B cell (primary cell): ENCODE results near the gene CHST2. TPM values are rescaled to one million over a fixed set of nuclear protein-coding genes. Genes with fewer than 3 reads are reported as not detected.

ENCODE experiments used
- ATAC-seq: fragments of 200-7000 bp; cut with Tn5 transposase; one replicate; pipeline ENCODE4 v1.10.0; 2021; ENCODE audit warnings: low read depth, mild to moderate bottlenecking, moderate number of reproducible peaks, moderate library complexity
- CTCF ChIA-PET: fragments of 350-600 bp; sonication (Branson Sonifier 250); formaldehyde crosslinking; loops from one replicate; lab custom pipeline; 2021; ENCODE audit warnings: antibody characterized with exemption, inconsistent platforms; lab: Charles Lee
- POLR2A ChIA-PET: fragments of 350-600 bp; sonication (Branson Sonifier 250); formaldehyde crosslinking; loops from one replicate; lab custom pipeline; 2021; ENCODE audit warnings: antibody characterized with exemption; lab: Charles Lee
- DNase-seq: peaks from one replicate; pipeline ENCODE4 v3.0.0; 2013
- H2AFZ ChIP-seq: 2 replicates; pipeline ENCODE4 v1.6.1; 2012; ENCODE audit warnings: mild to moderate bottlenecking, low read depth, low read length; ENCODE audit not compliant: insufficient read depth, poor library complexity, severe bottlenecking
- H3K27ac ChIP-seq, 2 donors: 1 replicate in 1 of 2; 2 replicates in 1 of 2; pipeline ENCODE4 v1.5.1; 2012 to 2013; ENCODE audit warnings: low read length in 2 of 2, mild to moderate bottlenecking in 2 of 2, moderate library complexity in 1 of 2
- H3K27me3 ChIP-seq, 4 experiments: fragments of 200-600 bp in 1 of 4; sonication (generic) in 1 of 4; replicated peaks in 1 of 4; 1 replicate in 2 of 4; 2 replicates in 2 of 4; pipeline versions ENCODE4 v1.6.1 to v1.7.0; 2013 to 2016; ENCODE audit warnings: low read length in 3 of 4, mild to moderate bottlenecking in 2 of 4, mixed read lengths in 1 of 4, moderate library complexity in 1 of 4; ENCODE audit not compliant: insufficient read depth in 4 of 4, control insufficient read depth in 3 of 4; ENCODE audit errors: control extremely low read depth in 1 of 4
- H3K36me3 ChIP-seq, 2 experiments: replicated peaks in 1 of 2; 1 replicate in 1 of 2; 2 replicates in 1 of 2; pipeline versions ENCODE4 v1.6.1 to v1.7.1; 2013; ENCODE audit warnings: low read length in 1 of 2; ENCODE audit not compliant: insufficient read depth in 2 of 2, control insufficient read depth in 1 of 2; ENCODE audit errors: control extremely low read depth in 1 of 2, extremely low read depth in 1 of 2
- H3K4me1 ChIP-seq, 2 donors: fragments of 200-600 bp in 1 of 2; sonication (generic) in 1 of 2; 1 replicate in 1 of 2; 2 replicates in 1 of 2; pipeline versions ENCODE4 v1.5.1 to v1.6.1; 2013 to 2017; ENCODE audit warnings: low read length in 2 of 2; ENCODE audit not compliant: control insufficient read depth in 2 of 2, insufficient read depth in 2 of 2
- H3K4me2 ChIP-seq: replicated peaks from 2 replicates; pipeline ENCODE3; 2012; ENCODE audit warnings: mild to moderate bottlenecking, low read depth, low read length; ENCODE audit not compliant: poor library complexity, severe bottlenecking
- H3K4me3 ChIP-seq, 5 experiments: fragments of 200-600 bp in 1 of 5; sonication (generic) in 1 of 5; 1 replicate in 3 of 5; 2 replicates in 2 of 5; pipeline versions ENCODE4 v1.5.1 to v1.7.0; 2011 to 2016; ENCODE audit warnings: low read length in 4 of 5, mild to moderate bottlenecking in 4 of 5, low read depth in 2 of 5, control low read depth in 1 of 5, moderate library complexity in 1 of 5; ENCODE audit not compliant: insufficient read depth in 1 of 5; ENCODE audit errors: control extremely low read depth in 1 of 5, extremely low read depth in 1 of 5
- H3K79me2 ChIP-seq: fragments of 200-600 bp; sonication (generic); one replicate; pipeline ENCODE4 v1.6.0; 2016; ENCODE audit warnings: low read length; ENCODE audit not compliant: control insufficient read depth, insufficient read depth
- H3K9ac ChIP-seq: fragments of 200-600 bp; sonication (generic); 2 replicates; pipeline ENCODE4 v1.6.1; 2017; ENCODE audit warnings: mild to moderate bottlenecking, low read length, moderate library complexity
- H3K9me3 ChIP-seq, 3 donors: one replicate each; pipeline versions ENCODE4 v1.6.1 to v1.7.1; 2013; ENCODE audit warnings: low read length in 2 of 3; ENCODE audit not compliant: control insufficient read depth in 2 of 3, insufficient read depth in 1 of 3; ENCODE audit errors: control extremely low read depth in 1 of 3
- H4K20me1 ChIP-seq: 2 replicates; pipeline ENCODE4 v1.6.0; 2012; ENCODE audit warnings: mild to moderate bottlenecking, low read length; ENCODE audit not compliant: insufficient read depth, control insufficient read depth, poor library complexity, severe bottlenecking
- H3K27ac Mint-ChIP-seq: one replicate; pipeline ENCODE4 v1.8.0; 2021; ENCODE audit warnings: mixed read lengths
- H3K27me3 Mint-ChIP-seq: one replicate; pipeline ENCODE4 v1.8.0; 2021; ENCODE audit warnings: mixed read lengths
- H3K4me1 Mint-ChIP-seq: one replicate; pipeline ENCODE4 v1.8.0; 2021; ENCODE audit warnings: mixed read lengths
- H3K4me3 Mint-ChIP-seq: one replicate; pipeline ENCODE4 v1.8.0; 2021; ENCODE audit warnings: mixed read lengths
- H3K9me3 Mint-ChIP-seq: one replicate; pipeline ENCODE4 v1.8.0; 2022; ENCODE audit warnings: mixed read lengths; ENCODE audit not compliant: insufficient read depth
- CTCF ChIP-seq: fragments of 200-600 bp; IDR thresholded peaks from one replicate; pipeline ENCODE4 v1.8.0; 2022; ENCODE audit warnings: antibody characterized with exemption, mild to moderate bottlenecking
- EZH2 ChIP-seq: IDR thresholded peaks from 2 replicates; pipeline ENCODE4 v1.6.1; 2012; ENCODE audit warnings: borderline replicate concordance, low read depth, mild to moderate bottlenecking, moderate library complexity, low read length; ENCODE audit not compliant: insufficient read depth, poor library complexity, severe bottlenecking
- WGBS: methylation state at CpG from one replicate; pipeline ENCODE4 v1.1.5; 2013; ENCODE audit warnings: missing lambda C conversion rate; ENCODE audit not compliant: insufficient coverage; 5-methylcytosine and 5-hydroxymethylcytosine counted together
- intact Hi-C: fragments of 100-400 bp; cut with micrococcal nuclease; formaldehyde crosslinking; loops from one replicate; pipeline ENCODE4 v1.10.0; 2022
- polyA plus RNA-seq: library from polyadenylated mRNA; depleted of rRNA; stranded (reverse); fragments of >200 nt; gene quantifications from 2 replicates; pipeline ENCODE4 v1.2.3, GENCODE V29; 2012
- total RNA-seq, 2 donors: library from RNA; stranded (reverse); fragments of 120-200 nt in 1 of 2; gene quantifications; 1 replicate in 1 of 2; 2 replicates in 1 of 2; pipeline versions ENCODE4 v1.2.3 to v1.2.4, GENCODE V29; 2013 to 2022

CHST2 gene
- total and polyA plus RNA-seq, 2 donors (not counting 1 experiment from before 2014, with no cell fraction given) = 5.2 to 25.0 TPM

DNA sequence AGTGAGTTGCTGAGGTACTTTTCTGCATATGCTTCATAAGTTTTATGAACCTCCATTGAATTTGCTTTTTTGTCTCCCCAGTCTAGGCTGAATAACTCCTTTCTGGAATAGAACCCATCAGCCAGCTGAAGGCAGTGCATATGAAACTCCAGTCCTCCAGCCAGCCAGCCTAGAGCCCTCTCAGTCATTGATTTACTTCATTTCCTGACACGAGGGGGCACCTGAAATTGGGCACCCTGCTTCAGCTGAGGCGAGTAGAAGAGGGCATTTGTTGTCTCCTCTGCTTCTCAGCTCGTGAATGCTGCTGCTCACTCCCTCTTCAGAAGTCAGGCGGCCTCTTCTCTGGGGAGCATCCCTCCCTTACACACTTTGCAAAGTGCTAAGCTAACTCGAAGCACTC, 32.5 kb downstream of the CHST2 start:
- no peak overlapping the region for H3K4me2 ChIP-seq
- no peak for DNase-seq

GRCh38 chr3:143155756-143156155, 36.2 kb downstream of the CHST2 start:
- Histone ChIP-seq H4K20me1 (no peaks in the 10 kb centered on the region), H3K9ac (no peak overlapping the region), H2AFZ (no peak overlapping the region), H3K4me1 (no peaks in the 10 kb centered on the region), H3K4me3 (no peak overlapping the region), H3K27ac (no peak overlapping the region), H3K4me2 (no peak overlapping the region), H3K9me3 (no peaks in the 10 kb centered on the region), H3K79me2 (no peaks in the 10 kb centered on the region), H3K36me3 (no peaks in the 10 kb centered on the region), H3K27me3 (peaks cover 0 to 3% (median 0%) of the 10 kb centered on the region in 4 experiments)
- no peak for DNase-seq
- Mint-ChIP-seq H3K9me3 (no peaks in the 10 kb centered on the region), H3K27me3 (no peaks in the 10 kb centered on the region), H3K4me3 (no peak overlapping the region), H3K27ac (no peak overlapping the region), H3K4me1 (peaks cover 17% of the 10 kb centered on the region)
- ATAC-seq = no peak
- no CpG with 5 or more reads among the region's 4 CpGs for WGBS
- CTCF ChIA-PET = no interaction called here
- POLR2A ChIA-PET = no interaction called here
- intact Hi-C loops = no loop called here
- TF ChIP-seq CTCF = no peak
- no peak for TF ChIP-seq EZH2

More for the DNA sequence above, 32.5 kb downstream of the CHST2 start:
- ChIA-PET CTCF (no interaction called here), POLR2A (no interaction called here)
- Histone ChIP-seq H3K9me3 (no peaks in the 10 kb centered on the region), H3K4me1 (no peaks in the 10 kb centered on the region), H2AFZ (no peak overlapping the region), H3K9ac (no peak overlapping the region), H3K79me2 (no peaks in the 10 kb centered on the region), H3K36me3 (no peaks in the 10 kb centered on the region), H4K20me1 (no peaks in the 10 kb centered on the region), H3K4me3 (no peak overlapping the region), H3K27ac (no peak overlapping the region), H3K27me3 (no peaks in the 10 kb centered on the region)
- TF ChIP-seq EZH2 = no peak
- TF ChIP-seq CTCF = no peak
- WGBS = 86% methylated on average over 5 of the region's 5 CpGs
- Mint-ChIP-seq H3K4me1 (peaks cover 7% of the 10 kb centered on the region), H3K27ac (no peak overlapping the region), H3K27me3 (no peaks in the 10 kb centered on the region), H3K9me3 (no peaks in the 10 kb centered on the region), H3K4me3 (no peak overlapping the region)
- intact Hi-C loops = no loop called here
- no peak for ATAC-seq
